ENCODE results near the gene PON2.

GRCh38 chr7:95434557-95435421, at the start of gene PON2:
- TF ChIP-seq FOXM1 (IDR thresholded peaks at IDR 0.05; ENCODE audit: borderline replicate concordance) (no peak), BHLHE40 (IDR thresholded peaks at IDR 0.05; ENCODE audit: borderline replicate concordance) (no peak), FOXA1 (IDR thresholded peaks at IDR 0.05) (no peak), NFRKB (IDR thresholded peaks at IDR 0.05) (no peak), SUZ12 (IDR thresholded peaks at IDR 0.05) (no peak), SP1 (IDR thresholded peaks at IDR 0.05) (no peak)

Data from HEK293T (cell line).